GM18861 (cell line): ENCODE measurements around the gene AHCYL2.
"Not testable (repeated sequence)": the region's sequence is repeated elsewhere in the genome, so short reads cannot be mapped to it uniquely, and the experiment has no call there.

Experiments
- ATAC-seq: cut with Tn5 transposase; IDR thresholded peaks from one replicate; pipeline ENCODE4 v1.9.1; 2021; ENCODE audit not compliant: unreplicated experiment

Gene AHCYL2

GRCh38 chr7:129208667-129209066 lies 16.2 kb upstream of the AHCYL2 start:
- ATAC-seq = no peak

GRCh38 chr7:129209067-129209926 lies 15.5 kb upstream of the AHCYL2 start:
- ATAC-seq = no peak

- no peak for ATAC-seq
Observed at GRCh38 chr7:129210256-129210988, 14.4 kb upstream of the AHCYL2 start.

GRCh38 chr7:129210989-129211312 lies 13.9 kb upstream of the AHCYL2 start:
- no peak for ATAC-seq

GRCh38 chr7:129212126-129212525 lies 12.7 kb upstream of the AHCYL2 start:
- ATAC-seq = no peak

GRCh38 chr7:129212596-129212995 lies 12.2 kb upstream of the AHCYL2 start:
- ATAC-seq = no peak

GRCh38 chr7:129213828-129214227 lies 11.0 kb upstream of the AHCYL2 start:
- no peak for ATAC-seq

GRCh38 chr7:129215691-129216090 lies 9.1 kb upstream of the AHCYL2 start:
- not testable (repeated sequence) for ATAC-seq

- ATAC-seq = not testable (repeated sequence)
Observed at GRCh38 chr7:129216101-129216715, 8.6 kb upstream of the AHCYL2 start.

- not testable (repeated sequence) for ATAC-seq
Observed at GRCh38 chr7:129216821-129217416, 7.9 kb upstream of the AHCYL2 start.

- ATAC-seq = no peak
Observed at GRCh38 chr7:129218514-129219062, 6.2 kb upstream of the AHCYL2 start.

- ATAC-seq = not testable (repeated sequence)
Observed at GRCh38 chr7:129219166-129219565, 5.7 kb upstream of the AHCYL2 start.

GRCh38 chr7:129222064-129222463 lies 2.8 kb upstream of the AHCYL2 start:
- ATAC-seq = no peak

- peak; percentile 24 for ATAC-seq
Observed at GRCh38 chr7:129225206-129225930, 538 bp downstream of the AHCYL2 start.

GRCh38 chr7:129225931-129226572 lies 1.2 kb downstream of the AHCYL2 start:
- no peak for ATAC-seq

GRCh38 chr7:129227646-129228578 lies 3.1 kb downstream of the AHCYL2 start:
- no peak for ATAC-seq

GRCh38 chr7:129228633-129229032 lies 3.8 kb downstream of the AHCYL2 start:
- no peak for ATAC-seq

- ATAC-seq = no peak
Observed at GRCh38 chr7:129231666-129232065, 6.8 kb downstream of the AHCYL2 start.

GRCh38 chr7:129238546-129238945 lies 13.7 kb downstream of the AHCYL2 start:
- no peak for ATAC-seq
